GM19372 (cell line): Measurements from ENCODE around the gene ZNF655.
"Not testable (repeated sequence)": the region's sequence is repeated elsewhere in the genome, so short reads cannot be mapped to it uniquely, and the experiment has no call there.

Experiments
- ATAC-seq: cut with Tn5 transposase; IDR thresholded peaks from one replicate; pipeline ENCODE4 v1.9.1; 2021; ENCODE audit warnings: mild to moderate bottlenecking, low read depth, moderate library complexity; ENCODE audit not compliant: unreplicated experiment

Gene ZNF655

DNA sequence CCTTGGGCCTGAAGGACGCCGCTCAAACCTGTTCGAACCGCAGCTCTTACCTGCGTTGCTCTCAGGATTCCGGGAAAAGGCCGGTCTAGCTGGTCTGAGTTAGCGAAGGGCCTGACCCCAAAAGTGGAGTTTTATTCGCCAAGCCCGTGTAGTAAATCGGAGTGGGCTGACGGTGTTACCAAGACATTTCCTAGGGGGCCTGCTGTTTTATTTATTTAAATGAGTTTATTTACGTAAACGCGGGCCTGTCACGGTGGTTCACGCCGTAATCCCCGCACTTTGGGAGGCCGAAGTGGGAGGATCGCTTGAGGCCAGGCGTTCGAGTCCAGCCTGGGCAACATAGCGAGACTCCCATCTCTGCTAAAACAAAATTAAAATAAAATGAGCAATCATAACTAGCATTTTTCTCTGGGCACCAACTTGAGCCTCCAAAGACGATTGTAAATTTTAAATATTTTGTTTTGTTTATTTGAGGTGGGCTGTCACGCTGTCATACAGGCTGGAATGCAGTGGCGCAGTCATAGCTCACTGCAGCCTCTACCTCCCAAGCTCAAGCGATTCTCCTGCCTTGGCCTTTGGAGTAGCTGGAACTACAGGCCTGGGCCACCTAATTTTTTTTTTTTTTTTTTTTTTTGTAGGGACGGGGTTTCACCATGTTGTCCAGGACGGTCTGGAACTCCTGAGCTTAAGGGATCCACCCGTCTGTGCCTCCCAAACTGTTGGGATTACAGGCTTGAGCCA, 903 bp downstream of the ZNF655 start:
- no peak for ATAC-seq

DNA sequence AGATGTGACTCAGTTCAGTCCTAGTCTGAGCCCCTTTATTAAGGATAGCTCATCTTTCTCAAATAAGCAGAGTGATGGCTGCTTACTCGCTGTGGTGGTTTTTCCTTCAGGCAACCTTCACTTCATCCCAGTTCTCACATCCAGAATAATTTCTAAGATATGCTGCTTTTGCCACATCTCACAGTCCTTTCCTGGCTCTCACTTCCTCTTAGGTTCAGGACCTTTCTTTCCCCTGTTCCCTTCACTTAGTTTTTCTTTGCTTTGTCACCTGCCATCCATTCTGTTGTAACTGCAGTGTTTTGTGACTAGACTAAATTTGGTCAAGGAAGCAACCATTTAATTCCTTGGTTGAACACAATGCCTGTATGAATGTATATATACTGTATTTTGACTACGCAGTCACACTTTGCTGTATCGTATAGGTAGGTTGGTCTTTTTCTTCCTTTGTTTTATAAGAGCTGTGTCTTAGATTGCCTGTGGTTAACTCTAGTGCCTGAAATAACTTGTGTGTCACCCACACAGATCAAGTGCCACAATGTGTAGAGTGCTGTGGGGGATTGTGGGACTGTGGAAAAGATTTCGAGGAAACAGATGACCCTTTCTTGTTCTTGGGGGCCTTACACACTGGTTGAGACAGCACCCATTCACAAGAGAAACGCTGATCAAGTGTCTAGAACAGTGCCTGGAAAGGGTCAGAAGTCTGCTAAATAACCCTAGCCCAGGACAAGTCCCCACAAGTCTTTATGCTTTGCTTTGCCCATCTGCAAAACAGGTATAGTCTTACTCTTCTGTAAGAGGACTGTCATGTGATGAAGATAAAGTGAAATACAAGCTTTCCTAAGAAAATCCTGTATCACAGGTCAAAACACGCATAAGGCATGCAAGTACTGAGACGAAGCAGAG, 2.6 kb downstream of the ZNF655 start:
- no peak for ATAC-seq

GRCh38 chr7:99561737-99562051, 3.3 kb downstream of the ZNF655 start:
- no peak for ATAC-seq

DNA sequence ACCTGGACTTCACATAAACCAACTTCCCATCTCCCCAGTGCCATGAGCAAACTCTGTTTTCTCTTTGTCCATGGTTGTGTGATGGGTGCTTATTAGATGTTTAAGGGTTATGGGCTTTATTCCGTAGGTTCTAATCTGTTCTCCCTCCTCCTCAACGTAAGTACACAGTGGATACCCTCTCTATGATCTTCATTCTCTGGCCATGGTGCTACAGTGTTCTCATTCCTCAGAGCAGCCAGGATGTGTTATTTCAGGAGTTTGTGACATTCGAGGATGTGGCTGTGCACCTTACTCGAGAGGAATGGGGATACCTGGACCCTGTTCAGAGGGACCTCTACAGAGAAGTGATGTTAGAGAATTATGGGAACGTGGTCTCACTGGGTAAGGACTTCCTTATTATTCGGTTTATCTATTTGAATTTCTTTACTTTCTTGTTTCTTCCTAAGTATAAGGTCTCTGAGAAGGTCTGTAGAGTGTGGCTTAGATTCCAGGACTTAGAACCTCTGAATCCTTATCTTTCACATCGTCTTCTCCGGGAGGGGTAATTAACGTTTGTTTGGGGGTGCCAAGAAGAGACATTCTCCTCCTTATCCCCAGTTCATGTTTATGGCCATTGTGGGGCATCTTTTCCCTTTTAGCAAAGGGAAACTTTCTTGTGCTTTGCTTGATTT, 3.8 kb downstream of the ZNF655 start:
- no peak for ATAC-seq

DNA sequence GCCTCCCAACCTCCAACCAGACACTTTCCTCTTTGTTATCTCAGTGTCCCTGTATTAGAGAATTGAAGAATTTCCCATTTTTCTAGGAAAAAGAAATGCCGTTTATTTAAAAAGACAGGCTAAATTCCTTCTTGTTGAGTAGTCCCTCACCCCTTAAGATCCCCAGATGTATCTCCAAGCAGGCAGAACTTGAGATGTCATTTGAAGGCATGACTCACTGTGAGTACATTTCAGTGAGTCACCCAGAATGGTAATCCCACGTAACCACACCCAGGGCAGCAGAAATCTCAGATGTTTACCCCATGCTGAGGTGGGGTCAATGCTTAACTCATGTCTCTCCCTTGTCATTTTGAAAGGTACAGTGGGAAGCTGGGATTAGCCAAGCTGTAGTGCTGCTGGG, 4.4 kb downstream of the ZNF655 start:
- no peak for ATAC-seq

- no peak for ATAC-seq
Observed at GRCh38 chr7:99563650-99564049, 5.2 kb downstream of the ZNF655 start.

DNA sequence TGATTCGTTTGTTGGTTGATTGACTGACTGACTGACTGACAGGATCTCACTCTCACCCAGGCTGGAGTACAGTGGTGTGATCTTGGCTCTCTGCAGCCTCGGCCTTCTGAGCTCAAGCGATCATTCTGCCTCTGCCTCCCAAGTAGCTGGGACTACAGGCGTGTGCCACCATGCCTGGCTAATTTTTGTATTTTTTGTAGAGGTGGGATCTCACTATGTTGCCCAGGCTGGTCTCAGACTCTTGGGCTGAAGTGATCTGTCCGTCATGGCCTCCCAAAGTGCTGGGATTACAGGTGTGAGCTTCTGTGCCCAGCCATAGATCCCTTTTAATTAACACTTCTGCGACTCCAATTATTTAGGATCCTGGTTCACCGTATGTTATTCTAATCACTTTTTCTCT, 10.3 kb downstream of the ZNF655 start:
- ATAC-seq = not testable (repeated sequence)

DNA sequence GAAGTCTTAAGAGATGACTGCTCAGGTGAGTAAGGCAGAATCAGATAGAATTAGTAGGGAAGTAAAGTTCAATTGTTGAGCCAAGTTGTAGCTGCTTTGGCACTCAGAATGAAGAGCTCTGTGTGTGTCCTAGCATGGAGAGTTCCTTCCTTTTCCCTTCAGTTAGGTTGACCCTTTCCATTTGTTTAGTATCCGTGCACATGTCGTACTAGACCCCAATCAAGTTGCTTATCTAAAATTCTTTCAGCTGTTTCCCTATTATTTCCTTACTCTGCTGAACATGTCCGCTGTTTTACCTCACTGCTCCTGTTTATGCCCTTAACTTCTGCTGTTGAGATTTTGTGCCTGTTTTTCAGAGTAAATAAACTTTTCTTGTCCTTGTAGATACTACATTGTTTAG, 13.3 kb downstream of the ZNF655 start:
- no peak for ATAC-seq

- ATAC-seq = no peak
Observed at GRCh38 chr7:99573257-99573656, 14.8 kb downstream of the ZNF655 start.

GRCh38 chr7:99576251-99576650, 17.8 kb downstream of the ZNF655 start:
- no peak for ATAC-seq

- no peak for ATAC-seq
Observed at GRCh38 chr7:99579281-99579955, 21.0 kb downstream of the ZNF655 start.

- ATAC-seq = no peak
Observed at GRCh38 chr7:99579956-99580777, 21.7 kb downstream of the ZNF655 start.

GRCh38 chr7:99580778-99581332, 22.4 kb downstream of the ZNF655 start:
- ATAC-seq = not testable (repeated sequence)

- ATAC-seq = no peak
Observed at GRCh38 chr7:99588868-99589267, 30.4 kb downstream of the ZNF655 start.

DNA sequence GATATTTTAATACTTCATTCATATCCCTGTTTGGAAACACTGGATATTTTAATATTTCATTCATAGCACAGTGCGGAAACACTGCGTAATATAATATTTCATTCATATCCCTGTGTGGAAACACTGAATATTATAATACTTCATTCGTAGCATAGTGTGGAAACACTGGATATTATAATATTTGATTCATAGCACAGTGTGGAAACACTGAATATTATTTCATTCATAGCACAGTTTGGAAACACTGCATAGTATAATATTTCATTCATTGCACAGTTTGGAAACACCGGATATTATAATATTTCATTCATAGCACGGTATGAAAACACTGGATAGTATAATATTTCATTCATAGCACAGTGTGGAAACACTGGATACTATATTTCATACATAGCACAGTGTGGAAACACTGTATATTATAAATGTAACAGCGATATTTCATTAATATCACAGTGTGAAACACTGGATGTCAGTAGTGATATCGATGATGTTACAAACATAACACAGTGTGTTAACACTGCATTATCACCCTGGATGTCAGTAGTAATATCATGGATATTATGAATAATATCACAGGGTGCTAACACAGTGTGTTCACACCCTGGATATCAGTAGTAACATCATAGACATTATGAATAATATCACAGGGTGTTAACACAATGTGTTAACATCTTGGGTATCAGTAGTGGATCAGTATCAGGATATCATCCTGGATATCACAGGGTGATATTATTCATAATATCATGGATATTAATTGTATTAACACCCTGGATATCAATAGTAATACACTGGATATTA, 36.7 kb downstream of the ZNF655 start:
- ATAC-seq = no peak

DNA sequence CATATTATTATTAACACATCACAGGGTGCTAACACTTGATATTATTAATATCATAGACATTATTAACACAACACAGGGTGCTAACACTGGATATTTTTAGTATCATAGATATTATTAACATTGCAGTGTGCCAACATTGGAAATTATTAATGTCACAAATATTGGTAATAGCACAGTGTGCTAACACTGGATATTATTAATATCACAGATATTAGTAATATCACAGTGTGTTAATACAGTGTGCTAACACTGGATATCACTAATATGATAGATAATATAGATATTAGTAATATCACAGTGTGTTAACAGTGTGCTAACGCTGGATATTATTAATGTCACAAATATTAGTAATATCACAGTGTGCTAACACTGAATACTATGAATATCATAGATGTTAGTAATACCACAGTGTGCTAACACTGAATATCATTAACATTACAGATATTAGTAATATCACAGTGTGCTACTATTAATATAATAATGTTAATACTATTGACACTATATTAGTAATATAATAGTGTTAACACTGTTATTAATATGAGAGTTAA, 38.0 kb downstream of the ZNF655 start:
- no peak for ATAC-seq

- no peak for ATAC-seq
Observed at GRCh38 chr7:99597762-99598501, 39.5 kb downstream of the ZNF655 start, which contains the start of gene TMEM225B. TSS of gene TMEM225B (plus strand) at chr7:99598267. CDS start at chr7:99604389, 6,122 bp downstream.

GRCh38 chr7:99599836-99600235, 41.4 kb downstream of the ZNF655 start:
- no peak for ATAC-seq
